Cerebellar cortex (tissue), 1 donor: ENCODE measurements around the gene SEC24A.
"Not testable (repeated sequence)": the region's sequence is repeated elsewhere in the genome, so short reads cannot be mapped to it uniquely, and the experiment has no call there.

ENCODE experiments used
- DNase-seq: peaks from one replicate; pipeline ENCODE4 v3.0.0-alpha.2; 2015; ENCODE audit warnings: low spot score

Gene SEC24A

DNA sequence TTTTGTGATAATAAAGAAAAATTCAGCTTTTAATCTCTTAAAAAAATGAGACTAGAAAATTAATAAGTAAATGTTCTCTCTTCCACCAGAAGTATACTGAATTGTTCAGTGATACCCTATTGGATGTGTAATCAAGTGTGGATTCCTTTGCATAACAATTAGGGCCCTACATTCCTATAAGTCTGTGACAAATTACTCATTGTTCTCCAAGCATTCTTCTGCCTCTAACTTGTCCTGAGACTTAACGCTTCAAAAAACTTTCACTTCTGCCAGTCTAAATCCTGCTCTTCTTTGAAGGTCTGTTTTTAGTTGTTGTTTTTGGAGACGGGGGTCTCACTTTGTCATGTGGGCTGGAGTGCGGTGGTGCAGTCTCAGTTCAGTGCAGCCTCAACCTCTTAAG, 100.8 kb downstream of the SEC24A start:
- DNase-seq, result no peak

DNA sequence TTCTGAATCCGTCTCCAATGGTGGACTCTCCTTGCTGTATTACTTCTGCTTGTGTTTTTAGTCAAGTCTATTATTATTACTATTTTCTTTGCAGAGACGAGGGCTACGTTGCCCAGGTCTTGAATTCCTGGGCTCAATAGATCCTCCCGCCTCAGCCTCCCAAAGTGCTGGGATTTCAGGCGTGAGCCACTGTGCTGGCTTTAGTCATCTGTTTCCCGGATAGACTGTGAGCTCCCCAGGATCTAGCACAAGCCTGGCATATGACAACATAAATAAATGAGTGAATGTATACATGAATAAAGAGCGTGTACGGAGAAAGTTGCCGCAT, 109.6 kb downstream of the SEC24A start:
- DNase-seq, result peak; percentile 5

DNA sequence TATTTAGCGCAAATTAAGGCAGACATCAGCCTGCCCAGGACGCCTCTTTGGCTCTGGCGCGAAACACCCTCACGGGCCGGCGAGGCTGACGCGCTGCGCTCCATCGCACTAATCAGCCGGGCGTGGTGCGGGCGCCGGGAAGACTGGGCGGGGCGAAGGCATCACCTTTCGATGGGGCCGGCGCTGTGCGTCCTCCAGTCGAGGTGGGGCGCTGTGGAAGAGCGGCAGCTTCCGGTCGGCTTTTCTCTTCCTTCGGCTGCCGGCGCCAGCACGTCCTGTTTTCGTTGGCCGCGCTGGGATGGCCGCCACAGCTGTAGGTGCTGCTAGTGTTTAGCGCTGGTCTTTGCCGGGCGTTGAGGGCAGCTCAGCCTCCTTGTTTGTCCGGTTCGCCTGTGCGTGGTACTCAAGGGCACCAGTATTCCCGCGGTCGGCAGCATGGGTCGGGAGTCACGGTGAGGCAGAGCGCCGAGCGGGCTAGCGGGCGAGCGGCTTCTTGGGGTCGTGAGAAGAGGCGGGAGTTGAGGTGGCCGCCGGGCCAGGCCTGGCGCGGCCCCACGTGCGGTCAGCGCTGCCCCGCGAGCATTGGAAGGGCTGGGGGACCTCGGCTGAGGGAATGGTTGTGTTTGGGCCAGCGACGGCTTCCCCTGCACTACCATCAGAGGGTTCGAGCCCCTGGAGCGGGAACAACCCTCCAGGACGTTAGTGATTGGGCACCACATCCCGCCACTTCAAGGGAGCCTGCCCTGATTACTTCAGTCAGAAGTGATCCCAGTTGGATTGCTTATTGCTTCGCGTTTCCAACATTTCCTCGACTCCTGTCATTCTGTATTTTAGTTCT, 110.1 kb downstream of the SEC24A start, which contains the start of gene DDX46:
TSS of gene DDX46 (plus strand) at position 276 of the 838 bp plus-strand sequence. CDS start at position 436, 160 bp downstream.
- peak; percentile 95 for DNase-seq

DNA sequence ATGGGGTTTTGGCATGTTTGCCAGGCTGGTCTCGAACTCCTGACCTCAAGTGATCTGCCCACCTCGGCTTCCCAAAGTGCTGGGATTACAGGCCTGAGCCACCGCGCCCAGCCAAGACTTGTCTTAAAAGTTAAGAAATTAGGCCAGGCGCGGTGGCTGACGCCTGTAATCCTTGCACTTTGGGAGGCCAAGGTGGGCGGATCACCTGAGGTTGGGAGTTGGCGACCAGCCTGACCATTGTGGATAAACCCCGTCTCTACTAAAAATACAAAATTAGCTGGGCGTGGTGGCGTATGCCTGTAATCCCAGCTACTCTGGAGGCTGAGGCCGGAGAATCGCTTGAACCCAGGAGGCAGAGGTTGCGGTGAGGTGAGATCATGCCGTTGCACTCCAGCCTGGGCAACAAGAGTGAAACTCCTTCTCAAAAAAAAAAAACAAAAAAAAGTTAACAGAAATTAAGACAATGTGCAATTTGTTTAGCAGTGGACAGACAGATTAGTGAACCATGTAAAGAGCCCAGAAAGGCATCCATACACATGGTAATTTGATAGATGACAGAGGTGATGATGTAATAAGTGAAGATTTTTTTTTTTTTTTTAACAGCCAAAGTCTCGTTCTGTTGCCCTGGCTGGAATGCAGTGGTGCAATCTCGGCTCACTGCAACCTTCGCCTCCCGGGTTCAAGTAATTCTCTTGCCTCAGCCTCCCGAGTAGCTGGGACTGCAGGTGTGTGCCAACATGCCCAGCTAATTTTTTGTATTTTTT, 119.1 kb downstream of the SEC24A start:
- not testable (repeated sequence) for DNase-seq

DNA sequence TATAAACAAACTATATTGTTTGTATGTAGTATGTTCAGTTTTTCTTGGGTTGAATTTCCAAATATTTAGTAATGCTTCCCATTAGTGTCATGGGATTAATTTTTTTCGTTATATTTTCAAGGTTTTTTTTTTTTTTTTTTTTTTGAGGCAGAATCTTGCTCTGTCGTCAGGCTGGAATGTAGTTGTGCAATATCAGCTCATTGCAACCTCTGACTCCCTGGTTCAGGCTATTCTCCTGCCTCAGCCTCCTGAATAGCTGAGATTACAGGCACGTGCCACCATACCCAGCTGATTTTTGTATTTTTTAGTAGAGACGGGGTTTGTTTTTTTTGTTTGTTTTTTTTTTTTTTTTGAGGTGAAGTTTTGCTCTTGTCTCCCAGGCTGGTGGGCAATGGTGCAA, 120.6 kb downstream of the SEC24A start:
- no peak for DNase-seq

DNA sequence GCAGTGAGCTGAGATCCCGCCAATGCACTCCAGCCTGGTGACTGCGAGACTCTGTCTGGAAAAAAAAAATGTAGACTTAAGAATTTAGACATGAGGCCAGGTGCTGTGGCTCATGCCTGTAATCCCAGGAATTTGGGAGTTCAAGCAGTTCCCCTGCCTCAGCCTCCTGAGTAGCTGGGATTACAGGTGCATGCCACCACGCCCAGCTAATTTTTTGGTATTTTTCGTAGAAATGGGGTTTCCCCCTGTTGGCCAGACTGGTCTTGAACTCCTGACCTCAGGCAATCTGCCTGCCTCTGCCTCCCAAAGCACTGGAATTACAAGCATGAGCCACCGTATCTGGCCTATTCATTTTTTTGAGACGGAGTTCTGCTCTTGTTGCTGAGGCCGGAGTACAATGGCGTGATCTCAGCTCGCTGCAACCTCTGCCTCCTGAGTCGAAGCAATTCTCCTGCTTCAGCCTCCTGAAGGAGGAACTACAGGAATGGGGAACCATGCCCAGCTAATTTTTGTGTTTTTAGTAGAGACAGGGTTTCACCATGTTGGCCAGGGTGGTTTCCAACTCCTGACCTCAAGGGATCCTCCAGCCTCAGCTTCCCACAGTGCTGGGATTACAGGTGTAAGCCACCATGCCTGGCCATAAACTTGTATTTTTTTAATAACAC, 124.0 kb downstream of the SEC24A start:
- DNase-seq, result no peak

DNA sequence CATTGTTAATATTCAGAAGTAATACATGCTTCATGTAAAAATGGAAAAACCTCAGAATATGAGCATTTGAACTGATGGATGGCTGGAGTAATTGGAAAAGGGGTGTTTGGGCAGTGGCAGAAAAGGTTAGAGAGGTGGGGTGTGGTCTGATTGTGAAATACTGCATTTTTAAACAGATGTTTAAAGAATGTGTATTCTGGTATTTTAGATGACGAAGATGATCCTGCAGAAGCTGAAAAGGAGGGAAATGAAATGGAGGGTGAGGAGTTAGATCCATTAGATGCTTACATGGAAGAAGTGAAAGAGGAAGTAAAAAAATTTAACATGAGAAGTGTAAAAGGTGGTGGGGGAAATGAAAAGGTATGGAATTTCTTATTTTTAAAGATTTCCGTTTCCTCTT, 128.8 kb downstream of the SEC24A start:
- DNase-seq, result no peak
